GM21390 (cell line): ENCODE data around the gene SYTL1.

Experiments
- ATAC-seq: cut with Tn5 transposase; IDR thresholded peaks from one replicate; pipeline ENCODE4 v1.9.1; 2021; ENCODE audit not compliant: unreplicated experiment

SYTL1 gene

GRCh38 chr1:27402349-27402754, 60.5 kb downstream of the SYTL1 start:
- ATAC-seq, result no peak

DNA sequence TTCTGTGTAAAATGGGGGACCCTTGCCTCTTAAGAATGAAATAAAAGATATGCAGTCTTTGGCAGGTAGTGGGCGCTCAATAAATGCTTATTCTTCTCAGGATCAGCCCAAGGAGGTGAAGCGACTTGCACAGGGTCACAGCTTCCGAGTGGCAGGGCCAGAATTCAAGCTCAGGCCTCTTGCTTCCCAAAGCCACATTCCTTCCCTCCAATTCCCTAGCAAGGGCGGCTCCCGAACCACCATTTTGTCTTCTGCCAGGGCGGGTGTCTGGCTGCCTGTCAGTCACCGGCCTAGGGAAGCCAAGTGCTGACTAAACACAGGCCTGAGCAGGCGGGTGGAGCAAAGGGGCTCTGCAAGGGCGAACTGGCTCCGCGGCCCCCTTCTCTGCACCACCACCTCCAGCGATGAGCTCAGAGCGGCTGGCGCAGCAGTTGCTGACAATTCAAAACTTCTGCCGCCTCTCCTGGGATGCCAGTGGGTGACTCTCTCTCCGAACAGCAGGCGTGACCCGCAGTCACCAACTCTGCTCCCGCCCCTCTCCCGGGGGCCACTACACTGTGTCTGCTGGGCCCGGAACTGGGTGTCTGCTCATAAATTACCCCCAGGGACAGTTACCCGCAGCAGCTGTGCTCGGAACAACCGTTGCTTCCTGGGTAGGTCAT, 61.4 kb downstream of the SYTL1 start:
- no peak for ATAC-seq
